GM18517 (cell line): Measurements from ENCODE around the gene ARID1B.
A peak's percentile ranks its signal among the peaks of the same experiment; 100 is the strongest.
"Not testable (repeated sequence)": the region's sequence is repeated elsewhere in the genome, so short reads cannot be mapped to it uniquely, and the experiment has no call there.

Experiments
- ATAC-seq: cut with Tn5 transposase; IDR thresholded peaks from one replicate; pipeline ENCODE4 v1.9.1; 2021; ENCODE audit warnings: mild to moderate bottlenecking, moderate library complexity; ENCODE audit not compliant: unreplicated experiment

The ARID1B gene

GRCh38 chr6:156980515-156980914 is 203.3 kb downstream of the ARID1B start:
- no peak for ATAC-seq

DNA sequence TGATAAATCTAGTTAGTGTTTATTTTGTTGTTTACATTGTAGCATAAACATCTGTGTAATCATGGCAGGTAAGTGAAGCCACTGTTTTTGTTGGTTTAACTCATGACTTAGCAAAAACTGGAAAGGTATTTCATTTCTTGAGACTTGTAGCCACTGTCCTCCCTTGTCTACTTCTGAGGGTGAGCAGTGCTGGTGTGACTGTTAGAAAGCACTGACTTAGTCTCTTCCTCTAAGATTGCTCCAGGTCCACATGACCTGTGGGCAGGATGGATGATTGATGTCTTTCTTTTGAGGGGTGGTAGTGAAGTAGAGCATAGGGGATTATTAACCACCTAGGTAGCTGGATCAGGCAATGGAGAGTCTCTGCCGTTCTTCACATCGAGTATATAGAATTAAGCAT is 203.8 kb downstream of the ARID1B start:
- ATAC-seq = no peak

DNA sequence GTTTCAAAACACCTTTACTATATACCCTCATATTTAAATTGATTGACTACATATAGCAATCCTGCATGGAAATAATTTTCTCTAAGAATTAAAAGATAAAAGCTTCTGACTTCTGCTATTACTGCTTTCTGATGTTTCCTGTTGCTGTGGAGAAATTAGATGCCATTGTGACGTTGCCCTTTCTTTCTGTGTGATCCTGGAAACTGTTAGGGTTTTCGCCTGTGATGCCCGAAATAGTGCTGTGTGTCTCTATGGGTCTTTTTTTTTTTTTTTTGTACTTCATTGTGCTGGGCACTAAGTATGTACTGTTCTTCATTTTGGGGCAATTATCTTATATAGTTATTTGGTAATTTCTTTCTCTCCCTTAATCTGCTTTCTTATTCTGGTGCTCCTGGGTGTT is 205.0 kb downstream of the ARID1B start:
- ATAC-seq = no peak

DNA sequence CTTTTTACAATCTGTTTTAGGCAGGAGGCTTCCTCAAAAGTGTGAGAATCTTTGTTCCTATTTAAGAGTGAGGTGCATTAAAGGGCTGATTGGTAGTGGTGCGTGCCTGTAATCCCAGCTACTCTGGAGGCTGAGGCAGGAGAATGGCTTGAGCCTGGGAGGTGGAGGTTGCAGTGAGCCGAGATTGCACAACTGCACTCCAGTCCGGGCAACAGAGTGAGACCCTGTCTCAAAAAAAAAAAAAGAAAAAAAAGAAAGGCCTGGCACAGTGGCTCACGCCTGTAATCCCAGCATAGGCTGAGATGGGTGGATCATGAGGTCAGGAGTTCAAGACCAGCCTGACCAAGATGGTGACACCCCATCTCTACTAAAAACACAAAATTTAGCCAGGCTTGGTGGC is 205.7 kb downstream of the ARID1B start:
- not testable (repeated sequence) for ATAC-seq

DNA sequence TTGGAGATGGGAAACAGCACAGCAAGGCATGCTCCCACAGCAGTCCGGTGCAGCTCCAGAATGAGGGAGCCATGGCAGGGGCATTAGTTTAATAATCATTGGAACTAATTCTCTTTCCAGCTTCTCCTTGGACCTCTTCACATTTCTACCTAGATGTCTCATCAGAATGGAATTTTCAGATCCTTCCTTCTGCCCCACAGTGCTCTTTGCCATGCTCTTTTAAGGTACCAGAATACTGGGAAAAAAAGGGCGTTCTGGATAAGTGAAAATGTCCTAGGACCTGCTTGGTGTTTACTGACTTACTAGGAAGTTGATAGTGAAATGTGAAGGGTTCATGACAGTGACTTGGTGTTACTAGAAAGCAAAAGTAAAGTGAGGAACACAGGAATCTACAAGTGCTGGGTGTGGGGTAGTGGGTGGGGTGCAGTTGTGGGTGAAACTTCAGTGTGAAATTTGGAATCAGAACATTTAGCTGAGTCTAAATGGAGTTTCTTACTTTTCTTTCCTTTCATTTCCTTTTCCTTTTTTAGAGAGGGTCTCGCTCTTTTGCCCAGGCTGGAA is 207.1 kb downstream of the ARID1B start:
- no peak for ATAC-seq

DNA sequence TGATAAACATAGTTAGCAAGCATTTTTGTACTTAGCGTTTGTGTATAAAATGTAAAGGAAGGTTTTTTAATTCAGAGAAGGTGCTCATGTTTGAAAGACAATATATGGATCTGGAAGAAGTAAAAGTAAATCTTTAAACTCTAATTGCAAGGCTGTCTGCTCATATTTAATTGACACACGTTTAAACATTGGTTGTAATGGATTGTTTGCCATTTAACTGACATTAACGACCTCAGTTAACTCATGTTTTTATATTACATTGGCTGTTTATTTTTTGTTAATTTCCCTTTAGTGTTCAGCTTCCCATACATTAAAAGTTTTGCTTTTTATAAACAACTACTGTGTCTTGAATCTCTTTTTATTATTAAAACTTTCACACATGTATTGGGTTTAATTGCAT is 208.1 kb downstream of the ARID1B start:
- ATAC-seq = no peak

GRCh38 chr6:156988276-156989158 is 211.3 kb downstream of the ARID1B start:
- peak; percentile 52 for ATAC-seq

GRCh38 chr6:156989159-156989806 is 212.1 kb downstream of the ARID1B start:
- no peak for ATAC-seq

DNA sequence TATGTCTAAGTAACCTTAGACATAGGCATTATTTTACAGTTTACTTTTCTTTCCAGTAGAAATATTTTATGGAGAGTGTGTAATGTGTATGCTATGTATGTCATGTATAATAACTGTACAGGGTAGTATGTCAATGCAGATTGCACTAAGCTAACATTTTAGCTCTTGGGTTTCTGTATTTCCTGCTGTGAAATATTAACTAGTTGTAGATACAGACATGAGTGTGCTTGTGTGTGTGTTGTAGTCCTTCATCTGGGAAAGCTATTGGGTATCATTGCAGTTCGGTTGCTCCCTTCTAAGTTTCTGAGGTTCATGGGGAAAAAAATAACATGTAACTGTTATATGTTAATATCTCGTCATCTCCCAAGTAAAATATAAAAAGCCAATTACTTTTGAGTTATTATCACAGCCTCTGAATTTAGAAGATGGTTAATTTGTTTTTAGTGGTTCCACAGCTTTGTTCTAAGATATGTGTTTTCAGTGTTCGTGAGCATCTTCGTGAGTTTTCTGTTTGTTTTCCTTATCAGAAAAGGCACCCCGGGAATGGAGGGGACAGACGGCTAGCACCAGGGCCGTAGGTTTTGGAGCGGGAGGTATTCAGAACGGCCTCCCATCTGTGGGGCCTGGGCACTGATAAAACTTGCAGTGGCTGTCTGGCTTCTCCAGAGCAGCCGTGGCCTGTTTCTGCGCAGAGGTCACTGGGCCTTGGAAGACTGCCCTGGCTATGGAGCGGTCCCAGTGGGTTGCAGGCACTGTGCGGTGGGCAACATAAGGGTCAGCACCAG is 215.0 kb downstream of the ARID1B start:
- ATAC-seq = no peak

DNA sequence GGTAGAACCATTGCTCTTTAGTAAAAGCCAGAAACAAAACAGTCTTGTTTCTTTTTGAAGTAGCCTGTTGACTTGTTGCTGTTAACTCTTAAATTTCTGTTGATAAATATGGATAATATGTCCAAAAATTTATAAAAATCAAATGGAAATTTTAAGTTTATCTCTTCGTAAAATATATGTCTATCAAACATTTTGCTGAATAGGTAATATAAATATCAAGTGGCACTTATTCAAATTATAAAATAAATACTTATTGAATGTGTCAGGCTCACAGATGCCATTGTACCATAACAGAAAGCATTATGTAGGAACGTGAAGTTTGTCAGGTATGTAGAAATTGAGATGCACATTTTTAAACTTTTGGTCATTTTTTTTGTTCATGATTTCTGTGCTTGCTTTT is 216.5 kb downstream of the ARID1B start:
- no peak for ATAC-seq

DNA sequence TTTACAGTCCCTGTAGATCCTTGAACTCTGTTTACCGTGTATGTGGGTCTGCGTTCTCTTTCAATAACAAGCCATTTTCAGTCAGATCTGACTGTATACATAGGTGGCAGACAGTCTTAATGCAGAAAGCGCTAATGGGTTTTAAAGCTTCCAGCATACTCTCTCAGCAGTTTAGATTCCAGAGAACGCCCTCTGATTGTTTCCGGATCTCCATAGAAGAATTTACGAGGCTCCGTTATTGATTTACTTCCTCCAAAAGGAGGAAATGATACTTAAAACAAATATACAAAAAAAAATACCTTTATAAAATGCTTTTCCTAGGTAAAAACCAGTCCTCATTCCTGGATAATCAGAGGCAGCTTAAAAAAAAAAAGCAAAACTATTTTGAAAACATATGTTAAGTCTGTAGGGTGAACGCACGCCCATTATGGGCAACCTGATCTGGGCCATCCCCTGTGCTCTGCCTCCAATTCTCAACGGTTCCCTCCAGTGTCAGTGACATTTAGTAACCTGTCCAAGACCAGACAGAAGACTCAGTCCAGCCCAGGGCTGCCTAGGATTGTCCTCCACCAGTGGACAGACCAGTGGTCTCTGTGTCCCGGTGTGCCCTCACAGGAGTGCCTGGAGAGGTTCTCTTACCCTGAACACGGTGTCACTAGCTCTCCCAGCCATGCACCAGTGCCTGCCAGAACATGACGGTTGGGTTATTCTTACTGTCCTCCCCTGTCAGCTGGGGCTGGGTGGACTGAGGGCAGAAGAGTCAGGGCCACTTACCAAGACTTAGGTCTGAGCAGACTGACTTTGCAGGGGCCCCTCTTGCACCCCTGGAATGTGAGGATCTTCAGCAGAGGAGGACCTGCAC is 217.3 kb downstream of the ARID1B start:
- no peak for ATAC-seq

DNA sequence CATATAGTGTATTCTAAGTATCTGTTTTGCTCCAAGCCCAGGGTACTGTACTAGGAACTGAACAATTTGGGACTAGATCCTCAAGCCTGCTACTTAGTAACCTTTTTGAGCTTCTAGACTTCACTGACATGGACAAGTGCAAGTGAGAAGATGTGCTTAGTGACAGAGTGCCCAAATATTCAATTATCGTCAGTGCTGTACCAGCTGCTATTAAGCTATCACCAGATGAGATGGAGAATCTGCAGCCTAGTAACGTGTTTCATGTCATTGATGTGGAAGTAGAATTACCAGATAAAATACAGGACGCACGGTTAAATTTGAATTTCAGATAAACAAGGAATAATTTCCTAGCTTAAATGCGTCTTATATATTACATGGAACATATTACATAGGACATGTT is 218.3 kb downstream of the ARID1B start:
- ATAC-seq = no peak

DNA sequence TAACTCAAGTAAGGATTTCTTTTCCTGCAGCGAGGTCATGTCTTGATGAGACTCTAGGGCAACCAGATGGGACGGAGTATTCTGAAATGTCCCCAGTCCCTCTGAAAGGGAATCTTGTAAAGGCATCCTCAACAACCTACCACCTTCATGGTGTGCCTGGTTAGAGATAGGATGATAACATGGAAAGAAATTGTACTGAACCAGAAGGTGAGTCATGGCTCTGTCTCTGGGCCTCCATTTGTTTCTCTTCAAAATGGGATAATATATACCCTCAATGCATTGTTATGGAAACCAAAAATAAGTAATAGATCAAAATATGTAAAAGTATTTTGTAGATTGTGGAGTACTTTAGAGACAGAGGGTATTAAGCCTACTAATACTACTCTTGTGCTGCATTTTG is 219.1 kb downstream of the ARID1B start:
- no peak for ATAC-seq

GRCh38 chr6:156998794-156999330 is 221.7 kb downstream of the ARID1B start:
- ATAC-seq = no peak

DNA sequence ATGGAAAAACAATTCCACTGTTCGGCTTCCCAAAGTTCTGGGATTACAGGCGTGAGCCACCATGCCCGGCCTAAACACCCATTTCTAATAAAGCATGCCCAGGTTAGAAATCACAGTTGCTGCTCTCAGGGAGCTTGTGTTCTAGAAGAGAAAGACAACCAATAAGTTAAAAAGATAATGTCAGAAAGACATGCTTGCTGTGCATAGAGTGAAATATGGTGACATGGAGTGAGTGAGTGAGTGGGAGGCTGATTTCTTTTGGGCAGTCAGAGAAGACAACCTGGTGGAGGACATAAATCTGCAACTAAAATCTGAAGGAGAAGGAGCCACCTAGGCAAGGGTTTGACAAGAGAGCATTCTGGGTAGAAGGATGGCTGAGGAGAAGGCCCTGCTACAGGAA is 222.6 kb downstream of the ARID1B start:
- no peak for ATAC-seq

DNA sequence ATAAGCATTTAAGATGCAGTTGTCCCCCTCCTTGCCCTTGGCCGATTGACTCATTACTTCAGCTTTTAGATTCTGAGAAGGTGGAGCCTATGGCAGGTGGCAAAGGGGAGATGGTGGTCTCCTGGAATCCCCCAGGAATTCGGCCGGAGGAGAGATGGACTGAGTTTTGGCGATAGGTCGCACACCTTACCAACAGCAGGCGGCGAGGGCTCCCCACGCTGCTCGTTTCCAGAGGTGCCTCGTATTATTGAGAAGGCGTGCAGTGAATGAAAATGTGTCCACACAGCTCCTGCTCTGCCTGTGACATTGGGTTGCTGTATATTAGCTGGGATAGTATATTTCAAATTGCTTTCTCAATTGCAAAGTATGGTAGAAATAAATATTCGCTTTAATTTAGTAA is 224.5 kb downstream of the ARID1B start:
- ATAC-seq = no peak

GRCh38 chr6:157002774-157003173 is 225.6 kb downstream of the ARID1B start:
- no peak for ATAC-seq

GRCh38 chr6:157005940-157006339 is 228.8 kb downstream of the ARID1B start:
- no peak for ATAC-seq

DNA sequence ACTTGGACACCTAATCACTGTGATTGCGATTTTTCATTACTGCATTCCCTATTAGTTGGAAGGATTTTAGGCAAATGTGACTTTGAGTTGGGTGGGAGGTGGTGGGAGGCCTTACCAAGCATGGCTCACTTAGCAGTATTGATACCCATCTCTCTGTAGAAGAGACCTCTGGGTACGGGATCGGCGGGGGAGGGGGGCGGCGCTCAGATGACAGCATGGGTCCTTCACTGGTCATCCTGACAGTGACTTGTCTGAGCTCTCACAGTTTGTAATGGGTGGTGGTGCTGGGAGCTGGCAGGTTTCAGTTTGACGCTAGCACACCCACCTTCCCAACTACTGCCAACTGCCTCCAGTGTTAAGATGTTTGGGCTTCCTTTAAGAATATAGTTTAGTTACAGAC is 231.4 kb downstream of the ARID1B start:
- no peak for ATAC-seq

DNA sequence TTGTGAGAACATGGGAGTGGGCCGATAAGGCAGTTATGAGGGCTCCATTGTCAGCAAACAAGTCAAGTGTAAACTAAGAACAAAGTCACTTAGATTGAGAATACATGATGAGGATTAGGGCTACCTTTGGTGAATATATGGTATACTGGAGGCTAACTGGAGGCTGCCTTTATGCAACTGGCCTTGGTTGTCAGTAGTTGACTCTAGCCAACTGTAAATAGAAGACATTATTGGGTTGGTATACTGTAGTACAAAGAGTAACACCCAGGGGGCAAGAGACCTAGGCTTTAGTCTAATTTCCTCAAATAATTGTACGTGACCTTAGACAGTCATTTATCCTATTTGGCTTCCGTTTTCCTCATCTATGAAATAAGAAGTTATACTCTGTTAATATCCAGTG is 235.2 kb downstream of the ARID1B start:
- ATAC-seq = no peak
